Tibial artery (tissue), 4 donors: ENCODE data around the gene ALAD.
"Not testable (repeated sequence)": the region's sequence is repeated elsewhere in the genome, so short reads cannot be mapped to it uniquely, and the experiment has no call there.

Source experiments
- DNase-seq, 2 donors: peaks; one replicate each; pipeline ENCODE4 v3.0.0-alpha.2; 2019
- H3K27ac ChIP-seq, 2 donors: fragments of 200-600 bp; sonication (generic) in 1 of 2; 1 replicate in 1 of 2; 2 replicates in 1 of 2; pipeline ENCODE4 v1.5.1; 2018 to 2019; ENCODE audit warnings: mild to moderate bottlenecking in 1 of 2
- H3K27me3 ChIP-seq, 2 donors: fragments of 200-600 bp; sonication (generic) in 1 of 2; one replicate each; pipeline versions ENCODE4 v1.5.1 to v1.6.0; 2016 to 2019
- H3K36me3 ChIP-seq, 3 donors: fragments of 200-600 bp; sonication (generic) in 2 of 3; one replicate each; pipeline ENCODE4 v1.5.1; 2016 to 2019; ENCODE audit warnings: mild to moderate bottlenecking in 2 of 3
- H3K4me1 ChIP-seq, 4 donors: fragments of 200-600 bp; sonication (generic) in 2 of 4; 1 replicate in 3 of 4; 2 replicates in 1 of 4; pipeline ENCODE4 v1.5.1; 2016 to 2019
- H3K4me3 ChIP-seq, 2 donors: fragments of 200-600 bp; sonication (generic) in 1 of 2; 1 replicate in 1 of 2; 2 replicates in 1 of 2; pipeline ENCODE4 v1.5.1; 2018 to 2019; ENCODE audit warnings: mild to moderate bottlenecking in 2 of 2
- H3K9me3 ChIP-seq, 3 donors: fragments of 200-600 bp; sonication (generic) in 1 of 3; one replicate each; pipeline ENCODE4 v1.5.1; 2016 to 2019
- intact Hi-C: fragments of 100-400 bp; cut with DNase I; formaldehyde crosslinking; loops from one replicate; pipeline ENCODE4 v1.15.0; 2023; ENCODE audit warnings: low total_unique reads
- TF ChIP-seq, protein P1 (sequence below), 2 experiments: fragments of 200-600 bp in 1 of 2; fragments of 450-650 bp in 1 of 2; IDR thresholded peaks; one replicate each; pipeline ENCODE4 v1.5.1; 2017 to 2019; ENCODE audit warnings: antibody characterized with exemption in 2 of 2, mild to moderate bottlenecking in 1 of 2, moderate library complexity in 1 of 2

ALAD gene

DNA sequence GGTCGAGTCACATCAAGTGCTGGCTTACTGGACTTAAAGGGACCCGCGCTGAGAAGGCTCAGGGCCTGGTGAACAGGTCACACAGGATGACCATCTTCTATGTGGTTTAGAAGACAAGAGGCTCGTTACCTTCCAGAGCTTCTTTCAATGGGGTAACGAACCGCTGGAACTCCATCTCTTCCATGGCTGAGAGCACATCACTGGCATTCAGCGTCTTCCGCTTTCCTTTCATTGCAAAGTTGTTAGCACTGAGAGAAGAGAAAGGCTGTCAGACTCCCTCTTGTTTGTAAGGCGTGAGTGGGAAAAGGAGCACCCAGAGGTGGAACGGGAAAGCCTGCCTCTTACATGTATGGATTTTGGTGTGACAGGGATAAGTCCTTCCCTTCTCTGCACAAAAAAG lies 8.4 kb upstream of the ALAD start:
- Histone ChIP-seq H3K9me3 (no peaks in the 10 kb centered on the region), H3K4me1 (peaks cover 0 to 20% (median 12%) of the 10 kb centered on the region in 4 donors), H3K4me3 (peak overlapping the region; percentile 68 to 86), H3K27me3 (no peaks in the 10 kb centered on the region), H3K36me3 (peaks cover 0 to 18% (median 17%) of the 10 kb centered on the region in 3 donors), H3K27ac (peak overlapping the region; percentile 93 to 94)
- intact Hi-C loops, result loop anchor here (5.0 kb wide), 1 partner anchor 248 kb away; no protein-coding TSS in a partner anchor
- TF ChIP-seq, protein P1, sequence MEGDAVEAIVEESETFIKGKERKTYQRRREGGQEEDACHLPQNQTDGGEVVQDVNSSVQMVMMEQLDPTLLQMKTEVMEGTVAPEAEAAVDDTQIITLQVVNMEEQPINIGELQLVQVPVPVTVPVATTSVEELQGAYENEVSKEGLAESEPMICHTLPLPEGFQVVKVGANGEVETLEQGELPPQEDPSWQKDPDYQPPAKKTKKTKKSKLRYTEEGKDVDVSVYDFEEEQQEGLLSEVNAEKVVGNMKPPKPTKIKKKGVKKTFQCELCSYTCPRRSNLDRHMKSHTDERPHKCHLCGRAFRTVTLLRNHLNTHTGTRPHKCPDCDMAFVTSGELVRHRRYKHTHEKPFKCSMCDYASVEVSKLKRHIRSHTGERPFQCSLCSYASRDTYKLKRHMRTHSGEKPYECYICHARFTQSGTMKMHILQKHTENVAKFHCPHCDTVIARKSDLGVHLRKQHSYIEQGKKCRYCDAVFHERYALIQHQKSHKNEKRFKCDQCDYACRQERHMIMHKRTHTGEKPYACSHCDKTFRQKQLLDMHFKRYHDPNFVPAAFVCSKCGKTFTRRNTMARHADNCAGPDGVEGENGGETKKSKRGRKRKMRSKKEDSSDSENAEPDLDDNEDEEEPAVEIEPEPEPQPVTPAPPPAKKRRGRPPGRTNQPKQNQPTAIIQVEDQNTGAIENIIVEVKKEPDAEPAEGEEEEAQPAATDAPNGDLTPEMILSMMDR (IDR thresholded peaks at IDR 0.05), result no peak
- no peak for DNase-seq

DNA sequence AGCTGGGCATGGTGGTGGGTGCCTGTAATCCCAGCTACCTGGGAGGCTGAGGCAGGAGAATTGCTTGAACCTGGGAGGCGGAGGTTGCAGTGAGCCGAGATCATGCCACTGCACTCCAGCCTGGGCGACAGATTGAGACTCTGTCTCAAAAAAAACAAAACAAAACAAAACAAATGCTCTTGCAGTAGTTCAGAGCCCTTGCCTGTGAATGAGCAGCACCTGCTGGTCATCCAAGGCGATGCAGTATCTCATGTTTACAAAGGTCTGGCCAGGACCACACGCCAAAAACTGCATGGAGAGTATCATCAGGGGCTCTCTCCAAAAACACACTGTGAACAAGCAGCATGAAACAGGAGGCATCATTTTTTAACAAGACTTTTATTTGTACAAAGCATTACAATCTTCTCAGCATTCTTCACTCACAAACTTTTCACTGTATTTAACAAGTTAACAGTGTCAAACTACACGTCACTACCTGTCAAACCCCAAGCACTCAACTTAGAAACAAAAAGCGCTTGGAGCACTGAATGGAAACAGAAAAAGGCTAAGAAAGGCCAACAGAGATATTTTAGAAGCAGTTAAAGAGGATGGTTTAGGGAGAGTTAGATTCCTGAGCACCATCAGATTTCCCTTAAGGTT lies 5.9 kb upstream of the ALAD start:
- intact Hi-C loops, result loop anchor here (5.0 kb wide), 1 partner anchor 250 kb away; no protein-coding TSS in a partner anchor
- not testable (repeated sequence) for H3K4me3 ChIP-seq, H3K27ac ChIP-seq, H3K27me3 ChIP-seq, H3K9me3 ChIP-seq
- DNase-seq, result peak in 1 of 2 donors; percentile 72
- H3K36me3 ChIP-seq, result peaks cover 0 to 18% (median 17%) of the 10 kb centered on the region in 3 donors
- H3K4me1 ChIP-seq, result peaks cover 0 to 22% (median 13%) of the 10 kb centered on the region in 4 donors
- TF ChIP-seq, protein P1 (IDR thresholded peaks at IDR 0.05), result peak; percentile 60

DNA sequence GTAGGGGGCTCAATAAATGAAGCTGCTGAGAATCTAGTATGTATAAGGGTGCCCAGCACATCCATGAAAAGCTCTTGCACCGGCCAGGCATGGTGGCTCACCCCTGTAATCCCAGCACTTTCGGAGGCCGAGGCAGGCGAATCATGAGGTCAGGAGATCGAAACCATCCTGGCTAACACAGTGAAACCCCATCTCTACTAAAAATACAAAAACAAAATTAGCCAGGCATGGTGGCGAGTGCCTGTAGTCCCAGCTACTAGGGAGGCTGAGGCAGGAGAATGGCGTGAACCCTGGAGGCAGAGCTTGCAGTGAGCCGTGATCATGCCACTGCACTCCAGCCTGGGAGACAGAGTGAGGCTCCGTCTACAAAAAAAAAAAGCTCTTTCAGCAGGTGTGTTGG lies 5.3 kb upstream of the ALAD start:
- not testable (repeated sequence) for H3K4me3 ChIP-seq, H3K27me3 ChIP-seq, H3K9me3 ChIP-seq, H3K27ac ChIP-seq, DNase-seq
- intact Hi-C loops, result loop anchor here (5.0 kb wide), 1 partner anchor 251 kb away; no protein-coding TSS in a partner anchor
- H3K36me3 ChIP-seq, result peaks cover 0 to 18% (median 17%) of the 10 kb centered on the region in 3 donors
- peaks cover 0 to 26% (median 17%) of the 10 kb centered on the region in 4 donors for H3K4me1 ChIP-seq

DNA sequence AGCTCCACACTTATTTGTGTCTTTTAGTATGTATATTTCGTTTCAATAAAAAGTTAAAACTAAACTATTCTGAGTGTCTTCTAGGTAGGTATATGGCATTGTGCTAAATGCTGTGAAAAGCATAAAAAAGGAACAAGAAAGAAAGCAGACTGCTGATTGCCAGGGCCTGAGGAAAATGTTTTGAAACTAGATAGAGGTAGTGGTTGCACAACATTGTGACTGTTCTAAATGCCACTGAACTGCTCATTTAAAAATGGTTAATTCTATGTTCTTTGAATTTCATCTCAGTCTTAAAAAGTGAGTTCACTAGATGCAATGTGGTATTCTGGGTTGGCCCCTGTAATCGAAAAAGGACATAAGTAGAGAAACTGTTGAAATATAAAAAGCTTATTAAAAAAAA lies 2.6 kb upstream of the ALAD start:
- TF ChIP-seq, protein P1 (IDR thresholded peaks at IDR 0.05), result no peak
- Histone ChIP-seq H3K36me3 (peaks cover 0 to 15% (median 13%) of the 10 kb centered on the region in 3 donors), H3K27ac (no peak overlapping the region), H3K4me3 (no peak overlapping the region), H3K27me3 (no peaks in the 10 kb centered on the region), H3K9me3 (no peaks in the 10 kb centered on the region), H3K4me1 (peaks cover 0 to 35% (median 19%) of the 10 kb centered on the region in 4 donors)
- no peak for DNase-seq
- intact Hi-C loops, result loop anchor here (5.0 kb wide), 2 partner anchors 126 to 184 kb away; partner anchors contain the start of genes CDC26 and PRPF4

DNA sequence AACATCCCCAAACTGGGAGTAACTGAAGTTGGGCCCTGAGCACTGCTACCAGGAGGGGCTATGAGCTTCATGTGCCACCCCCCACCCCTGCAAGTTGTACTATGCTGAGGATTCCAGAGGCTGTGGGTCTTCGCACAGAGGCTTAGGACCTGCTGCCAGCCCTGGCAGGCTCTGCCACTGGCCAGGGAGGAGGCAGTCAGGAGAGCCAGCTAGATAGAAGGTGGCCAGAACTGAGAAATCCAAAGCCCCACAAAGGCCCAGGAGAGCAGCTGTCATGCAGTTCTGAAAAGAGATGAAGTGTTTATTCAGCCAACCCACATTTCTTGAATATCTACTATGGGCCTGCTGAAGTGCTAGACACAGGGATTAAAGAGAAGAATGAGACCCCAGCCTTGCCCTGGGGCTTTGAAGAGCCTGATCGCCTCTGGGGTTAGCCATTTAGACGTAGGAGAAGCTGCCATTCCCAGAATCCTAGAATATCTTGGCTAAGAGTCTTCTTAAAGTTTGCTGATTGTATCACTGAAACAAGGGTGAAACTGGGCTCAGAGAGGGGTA lies 1.4 kb downstream of the ALAD start:
- Histone ChIP-seq H3K27ac (no peak overlapping the region), H3K27me3 (no peaks in the 10 kb centered on the region), H3K4me1 (peaks cover 0 to 34% (median 17%) of the 10 kb centered on the region in 4 donors), H3K4me3 (no peak overlapping the region), H3K36me3 (no peaks in the 10 kb centered on the region), H3K9me3 (no peaks in the 10 kb centered on the region)
- intact Hi-C loops, result loop anchor here (5.0 kb wide), 2 partner anchors 122 to 188 kb away; partner anchors contain the start of genes CDC26 and PRPF4
- no peak for DNase-seq
- TF ChIP-seq, protein P1 (IDR thresholded peaks at IDR 0.05), result no peak

DNA sequence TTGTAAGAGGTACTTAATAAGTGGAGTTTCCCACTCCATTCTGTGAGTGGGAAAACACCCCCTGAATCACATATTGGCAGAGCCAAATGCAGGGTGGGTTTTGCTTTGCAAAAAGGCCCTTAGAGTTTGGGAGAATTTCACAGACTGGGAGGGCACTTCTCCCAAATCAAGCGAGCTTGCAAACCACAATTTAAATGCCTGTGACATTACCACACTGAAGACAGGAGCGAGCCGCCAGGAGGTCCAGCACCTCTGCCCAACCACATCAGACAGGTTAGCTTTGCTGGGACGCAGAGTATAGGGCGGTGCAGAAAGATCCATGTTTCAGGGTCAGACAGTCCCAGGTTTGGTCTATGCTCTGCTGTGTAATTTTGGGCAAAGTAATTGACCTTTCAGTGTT lies 2.3 kb downstream of the ALAD start:
- Histone ChIP-seq H3K9me3 (no peaks in the 10 kb centered on the region), H3K4me1 (peaks cover 0 to 34% (median 17%) of the 10 kb centered on the region in 4 donors), H3K4me3 (no peak overlapping the region), H3K36me3 (no peaks in the 10 kb centered on the region), H3K27me3 (no peaks in the 10 kb centered on the region), H3K27ac (no peak overlapping the region)
- TF ChIP-seq, protein P1 (IDR thresholded peaks at IDR 0.05), result no peak
- no peak for DNase-seq
- intact Hi-C loops, result no loop called here
